Limb (tissue), 2 donors: ENCODE results near the gene NCDN.

Experiments used
- DNase-seq, 2 donors: peaks; one replicate each; pipeline ENCODE4 v3.0.0-alpha.2; 2016; ENCODE audit errors: extremely low spot score in 2 of 2

NCDN gene

GRCh38 chr1:35554266-35555211 is 3.1 kb upstream of the NCDN start:
- DNase-seq = no peak

GRCh38 chr1:35555212-35555584 is 2.4 kb upstream of the NCDN start:
- no peak for DNase-seq

GRCh38 chr1:35555601-35556477 is 1.8 kb upstream of the NCDN start:
- DNase-seq = no peak

GRCh38 chr1:35556484-35557117 is 998 bp upstream of the NCDN start:
- DNase-seq = no peak

GRCh38 chr1:35557118-35557610 is 435 bp upstream of the NCDN start, which contains the start of gene KIAA0319L:
Gene KIAA0319L (minus strand): TSS chr1:35557403. CDS start chr1:35554491, 2,912 bp downstream.
- peak in 1 of 2 donors; percentile 86 for DNase-seq

- DNase-seq = no peak
Measured at GRCh38 chr1:35558374-35559316, 1.0 kb downstream of the NCDN start.

GRCh38 chr1:35559317-35559944 is 1.8 kb downstream of the NCDN start:
- DNase-seq = no peak

GRCh38 chr1:35560256-35561225 is 2.9 kb downstream of the NCDN start:
- peak in 1 of 2 donors; percentile 48 for DNase-seq

GRCh38 chr1:35561297-35561971 is 3.8 kb downstream of the NCDN start:
- DNase-seq = no peak

GRCh38 chr1:35561972-35562680 is 4.5 kb downstream of the NCDN start:
- DNase-seq = no peak

GRCh38 chr1:35563166-35563565 is 5.6 kb downstream of the NCDN start:
- DNase-seq = no peak

GRCh38 chr1:35564037-35564883 is 6.7 kb downstream of the NCDN start:
- peak; percentile 47 to 80 for DNase-seq

- DNase-seq = no peak
Measured at GRCh38 chr1:35564884-35565741, 7.5 kb downstream of the NCDN start.

GRCh38 chr1:35565742-35566133 is 8.1 kb downstream of the NCDN start:
- DNase-seq = no peak

GRCh38 chr1:35567947-35568558 is 10.5 kb downstream of the NCDN start:
- no peak for DNase-seq
